ENCODE measurements around the gene TPPP.

TPPP gene

GRCh38 chr5:636951-637350, 56.2 kb downstream of the TPPP start:
- TF ChIP-seq CTCF (IDR thresholded peaks at IDR 0.05; ENCODE audit: low read depth, low read length, poor library complexity, severe bottlenecking) = no peak
- no peak for TF ChIP-seq EZH2phosphoT487 (IDR thresholded peaks at IDR 0.05; ENCODE audit: borderline replicate concordance, low read length)
- Histone ChIP-seq H3K4me1 (ENCODE audit: control insufficient read depth, low read length) (no peaks in the 10 kb centered on the region), H3K79me2 (ENCODE audit: control insufficient read depth, low read length) (no peaks in the 10 kb centered on the region), H3K27ac (ENCODE audit: low read depth, low read length) (no peak overlapping the region), H3K36me3 (ENCODE audit: control insufficient read depth, low read length) (peaks cover 73% of the 10 kb centered on the region), H3K4me3 (ENCODE audit: low read length) (no peak overlapping the region), H3F3A (ENCODE audit: control insufficient read depth, insufficient read depth) (no peaks in the 10 kb centered on the region; the same call in 1 of the 2 replicates), H3K9me2 (replicated peaks; ENCODE audit: control insufficient read depth, low read length) (no peaks in the 10 kb centered on the region), H4K20me1 (ENCODE audit: control insufficient read depth, insufficient read depth, low read depth, low read length) (no peaks in the 10 kb centered on the region), H3K27me3 (ENCODE audit: control insufficient read depth, low read length) (no peaks in the 10 kb centered on the region), H3K4me2 (ENCODE audit: low read length) (no peak overlapping the region), H3K9me3 (ENCODE audit: control insufficient read depth, insufficient read depth, low read length) (no peaks in the 10 kb centered on the region)

- Histone ChIP-seq H3K79me2 (ENCODE audit: control insufficient read depth, low read length) (no peaks in the 10 kb centered on the region), H3F3A (ENCODE audit: control insufficient read depth, insufficient read depth) (no peaks in the 10 kb centered on the region; the same call in 1 of the 2 replicates), H3K4me3 (ENCODE audit: low read length) (no peak overlapping the region), H3K9me3 (ENCODE audit: control insufficient read depth, insufficient read depth, low read length) (no peaks in the 10 kb centered on the region), H3K27me3 (ENCODE audit: control insufficient read depth, low read length) (no peaks in the 10 kb centered on the region), H3K4me2 (ENCODE audit: low read length) (no peak overlapping the region), H3K4me1 (ENCODE audit: control insufficient read depth, low read length) (no peaks in the 10 kb centered on the region), H3K36me3 (ENCODE audit: control insufficient read depth, low read length) (peaks cover 62% of the 10 kb centered on the region), H3K27ac (ENCODE audit: low read depth, low read length) (no peak overlapping the region), H3K9me2 (replicated peaks; ENCODE audit: control insufficient read depth, low read length) (no peaks in the 10 kb centered on the region), H4K20me1 (ENCODE audit: control insufficient read depth, insufficient read depth, low read depth, low read length) (no peaks in the 10 kb centered on the region)
- TF ChIP-seq CTCF (IDR thresholded peaks at IDR 0.05; ENCODE audit: low read depth, low read length, poor library complexity, severe bottlenecking) (no peak), EZH2phosphoT487 (IDR thresholded peaks at IDR 0.05; ENCODE audit: borderline replicate concordance, low read length) (no peak)
Measured at GRCh38 chr5:635306-636055, 57.7 kb downstream of the TPPP start.

- no peaks in the 10 kb centered on the region for H3K27me3 ChIP-seq (ENCODE audit: control insufficient read depth, low read length)
Measured at GRCh38 chr5:634191-634590, 59.0 kb downstream of the TPPP start.

More at GRCh38 chr5:634191-634590, 59.0 kb downstream of the TPPP start:
- Histone ChIP-seq H3K4me2 (ENCODE audit: low read length) (no peak overlapping the region), H3K4me1 (ENCODE audit: control insufficient read depth, low read length) (no peaks in the 10 kb centered on the region), H3K9me3 (ENCODE audit: control insufficient read depth, insufficient read depth, low read length) (no peaks in the 10 kb centered on the region), H3K9me2 (replicated peaks; ENCODE audit: control insufficient read depth, low read length) (no peaks in the 10 kb centered on the region), H3K27ac (ENCODE audit: low read depth, low read length) (no peak overlapping the region), H3K4me3 (ENCODE audit: low read length) (no peak overlapping the region), H3F3A (ENCODE audit: control insufficient read depth, insufficient read depth) (no peaks in the 10 kb centered on the region; the same call in 1 of the 2 replicates), H3K79me2 (ENCODE audit: control insufficient read depth, low read length) (peaks cover under 1% of the 10 kb centered on the region; the same call in 1 of the 2 replicates), H3K36me3 (ENCODE audit: control insufficient read depth, low read length) (peaks cover 51% of the 10 kb centered on the region), H4K20me1 (ENCODE audit: control insufficient read depth, insufficient read depth, low read depth, low read length) (no peaks in the 10 kb centered on the region)
- no peak for TF ChIP-seq CTCF (IDR thresholded peaks at IDR 0.05; ENCODE audit: low read depth, low read length, poor library complexity, severe bottlenecking)
- no peak for TF ChIP-seq EZH2phosphoT487 (IDR thresholded peaks at IDR 0.05; ENCODE audit: borderline replicate concordance, low read length)

Measured in DOHH2 (cell line).